Esophagus (tissue), 2 donors: ENCODE measurements around the gene WNT11. TPM values are rescaled to one million over a fixed set of nuclear protein-coding genes. Genes with fewer than 3 reads are reported as not detected.

Source experiments
- H3K27ac ChIP-seq, 2 donors: one replicate each; pipeline ENCODE4 v1.5.1; 2013; ENCODE audit warnings: low read depth in 2 of 2, mild to moderate bottlenecking in 2 of 2, inconsistent platforms in 1 of 2, low read length in 1 of 2, moderate library complexity in 1 of 2
- H3K27me3 ChIP-seq, 2 donors: one replicate each; pipeline ENCODE4 v1.6.1; 2013; ENCODE audit warnings: low read length in 2 of 2, control low read depth in 1 of 2, mild to moderate bottlenecking in 1 of 2; ENCODE audit not compliant: insufficient read depth in 2 of 2, control insufficient read depth in 1 of 2
- H3K36me3 ChIP-seq, 2 donors: one replicate each; pipeline ENCODE4 v1.6.1; 2013; ENCODE audit warnings: low read length in 1 of 2; ENCODE audit not compliant: control insufficient read depth in 2 of 2, insufficient read depth in 2 of 2
- H3K4me1 ChIP-seq, 2 donors: one replicate each; pipeline ENCODE4 v1.6.1; 2013; ENCODE audit warnings: low read length in 1 of 2; ENCODE audit not compliant: control insufficient read depth in 2 of 2, insufficient read depth in 2 of 2
- H3K4me3 ChIP-seq, 2 donors: one replicate each; pipeline ENCODE4 v1.5.1; 2013; ENCODE audit warnings: low read length in 2 of 2, mild to moderate bottlenecking in 2 of 2, low read depth in 1 of 2, moderate library complexity in 1 of 2
- H3K9me3 ChIP-seq, 2 donors: one replicate each; pipeline ENCODE4 v1.6.1; 2013; ENCODE audit warnings: mild to moderate bottlenecking in 2 of 2, low read depth in 1 of 2, low read length in 1 of 2, moderate library complexity in 1 of 2; ENCODE audit not compliant: control insufficient read depth in 2 of 2, insufficient read depth in 1 of 2
- WGBS, 2 donors: extraction: QIAGEN DNeasy Blood & Tissue Kit; methylation state at CpG; one replicate each; pipeline ENCODE4 v1.1.7; 2013; 5-methylcytosine and 5-hydroxymethylcytosine counted together
- polyA plus RNA-seq, 2 donors: library from polyadenylated mRNA; stranded (reverse); fragments of 200-250 nt; gene quantifications; one replicate each; pipeline ENCODE4 v1.2.3, GENCODE V29; 2013
- donor health status: healthy with polysubstance abuse.
- donor health status: Bipolar disorder and iron deficiency.

Gene WNT11
- polyA plus RNA-seq, 2 donors, result 0.20 to 0.25 TPM

GRCh38 chr11:76233196-76233921 is 27.1 kb upstream of the WNT11 start:
- Histone ChIP-seq H3K27me3 (peaks cover 0 to 3% of the 10 kb centered on the region in 2 donors), H3K27ac (no peak overlapping the region), H3K4me1 (peaks cover 0 to 3% of the 10 kb centered on the region in 2 donors), H3K4me3 (no peak overlapping the region), H3K36me3 (no peaks in the 10 kb centered on the region), H3K9me3 (no peaks in the 10 kb centered on the region)
- 95 to 97% methylated on average over 9 of the region's 9 CpGs for WGBS, 2 donors

- peaks cover 0 to 3% of the 10 kb centered on the region in 2 donors for H3K27me3 ChIP-seq
- H3K4me3 ChIP-seq, result no peak overlapping the region
- H3K27ac ChIP-seq, result no peak overlapping the region
- 56 to 65% methylated on average over 10 of the region's 10 CpGs for WGBS, 2 donors
- H3K36me3 ChIP-seq, result no peaks in the 10 kb centered on the region
- no peaks in the 10 kb centered on the region for H3K9me3 ChIP-seq
- H3K4me1 ChIP-seq, result peaks cover 0 to 3% of the 10 kb centered on the region in 2 donors
Observed at GRCh38 chr11:76232026-76232665, 25.8 kb upstream of the WNT11 start.

GRCh38 chr11:76231121-76231738 is 24.9 kb upstream of the WNT11 start:
- H3K4me3 ChIP-seq, result no peak overlapping the region
- no peak overlapping the region for H3K27ac ChIP-seq
- no peaks in the 10 kb centered on the region for H3K36me3 ChIP-seq
- no peaks in the 10 kb centered on the region for H3K9me3 ChIP-seq
- whole genome bisulfite sequencing, 2 donors, result 81 to 89% methylated on average over 6 of the region's 6 CpGs
- H3K27me3 ChIP-seq, result peaks cover 0 to 3% of the 10 kb centered on the region in 2 donors
- peaks cover 0 to 3% of the 10 kb centered on the region in 2 donors for H3K4me1 ChIP-seq

DNA sequence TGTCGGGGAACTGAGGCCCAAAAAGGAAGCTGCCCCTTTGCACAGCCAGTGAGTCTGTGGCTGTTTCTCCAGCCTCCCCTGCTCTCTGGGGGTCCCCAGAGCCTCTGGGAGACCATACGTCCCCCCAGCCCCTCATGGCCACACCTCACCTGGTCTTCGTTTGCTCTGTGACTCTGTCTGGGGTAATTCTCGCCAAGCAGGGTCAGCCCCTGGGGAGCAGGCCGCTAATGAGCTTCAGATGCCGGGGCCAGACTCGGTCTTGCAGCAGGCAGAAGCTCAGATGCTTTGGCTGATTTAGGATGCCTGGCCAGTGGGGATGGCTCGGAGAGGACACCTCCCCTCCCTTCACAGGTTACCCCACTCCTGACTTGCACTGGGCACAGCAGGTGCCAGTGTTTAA is 24.1 kb upstream of the WNT11 start:
- peaks cover 0 to 3% of the 10 kb centered on the region in 2 donors for H3K27me3 ChIP-seq
- H3K36me3 ChIP-seq, result no peaks in the 10 kb centered on the region
- no peak overlapping the region for H3K4me3 ChIP-seq
- H3K4me1 ChIP-seq, result peaks cover 0 to 3% of the 10 kb centered on the region in 2 donors
- no peaks in the 10 kb centered on the region for H3K9me3 ChIP-seq
- H3K27ac ChIP-seq, result no peak overlapping the region
- 71 to 81% methylated on average over 8 of the region's 8 CpGs for WGBS, 2 donors

DNA sequence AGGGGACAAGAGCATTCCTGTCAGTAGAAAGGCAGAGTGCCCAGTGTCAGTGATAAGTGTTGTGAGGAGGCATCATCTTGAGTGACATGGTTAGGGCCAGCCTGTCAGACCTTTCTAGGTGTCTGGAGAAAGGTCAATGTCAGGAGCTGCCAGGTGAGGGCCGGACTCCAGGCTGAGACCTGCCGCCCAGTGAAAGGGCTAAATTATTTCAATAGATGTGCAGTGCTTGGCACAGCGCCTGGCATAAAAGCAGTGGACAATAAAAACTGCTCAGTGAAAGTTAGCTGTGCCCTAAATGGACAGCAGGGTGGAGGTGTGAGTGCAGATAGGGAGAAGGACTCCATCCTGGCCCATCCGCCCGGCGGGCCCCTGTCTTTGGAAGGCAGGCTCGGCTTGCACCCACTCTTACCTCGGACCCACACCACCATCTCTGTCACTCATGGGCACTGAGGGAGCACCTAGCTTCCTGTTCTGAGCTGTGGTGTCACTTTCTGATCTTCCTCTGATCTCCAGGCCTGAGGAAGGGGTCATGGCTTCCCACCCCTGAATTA is 23.5 kb upstream of the WNT11 start:
- Histone ChIP-seq H3K4me1 (peaks cover 0 to 3% of the 10 kb centered on the region in 2 donors), H3K27ac (no peak overlapping the region), H3K4me3 (no peak overlapping the region), H3K9me3 (no peaks in the 10 kb centered on the region), H3K27me3 (peaks cover 0 to 3% of the 10 kb centered on the region in 2 donors), H3K36me3 (no peaks in the 10 kb centered on the region)
- 92 to 96% methylated on average over 8 of the region's 8 CpGs for WGBS, 2 donors

DNA sequence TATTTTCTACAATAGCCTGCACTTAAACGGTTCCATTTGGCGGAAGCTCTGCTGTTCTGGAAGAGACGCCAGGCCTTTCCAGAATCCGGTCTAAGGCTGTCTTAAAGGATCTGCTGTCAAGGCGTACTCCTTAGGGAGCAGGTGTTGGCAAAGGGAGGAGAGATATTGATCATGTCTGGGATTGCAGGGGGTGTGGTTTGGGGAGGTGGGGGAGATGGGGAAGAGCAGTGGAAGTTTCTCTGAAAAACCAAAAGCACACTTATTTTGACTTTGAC is 22.5 kb upstream of the WNT11 start:
- H3K4me1 ChIP-seq, result no peaks in the 10 kb centered on the region
- H3K36me3 ChIP-seq, result no peaks in the 10 kb centered on the region
- no peak overlapping the region for H3K4me3 ChIP-seq
- no peaks in the 10 kb centered on the region for H3K9me3 ChIP-seq
- no peak overlapping the region for H3K27ac ChIP-seq
- peaks cover 0 to 3% of the 10 kb centered on the region in 2 donors for H3K27me3 ChIP-seq
- WGBS, 2 donors, result 81 to 85% methylated on average over 5 of the region's 5 CpGs

GRCh38 chr11:76228071-76228874 is 22.0 kb upstream of the WNT11 start:
- Histone ChIP-seq H3K4me1 (no peaks in the 10 kb centered on the region), H3K4me3 (no peak overlapping the region), H3K36me3 (no peaks in the 10 kb centered on the region), H3K9me3 (no peaks in the 10 kb centered on the region), H3K27me3 (peaks cover 0 to 3% of the 10 kb centered on the region in 2 donors), H3K27ac (no peak overlapping the region)
- WGBS, 2 donors, result 81 to 84% methylated on average over 15 of the region's 15 CpGs

DNA sequence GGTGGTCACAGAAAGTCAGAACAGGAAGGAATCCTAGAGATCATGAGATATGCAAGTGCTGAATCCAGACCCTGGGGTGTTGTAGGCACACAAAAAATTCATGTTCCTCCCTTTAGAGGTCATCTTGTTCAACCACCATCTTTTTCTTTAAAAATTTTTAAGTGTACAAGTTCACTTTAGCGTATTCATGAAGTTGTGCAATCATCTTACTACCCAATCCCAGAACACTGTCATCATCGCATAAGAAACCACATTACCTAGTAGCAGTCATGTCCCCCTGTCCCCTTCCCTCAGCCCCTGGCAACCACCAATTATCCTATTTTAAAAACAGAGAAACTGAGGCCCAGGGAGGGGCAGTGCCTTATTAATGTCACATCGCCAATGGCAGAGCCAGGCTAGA is 20.3 kb upstream of the WNT11 start:
- H3K27me3 ChIP-seq, result peaks cover 0 to 3% of the 10 kb centered on the region in 2 donors
- H3K9me3 ChIP-seq, result no peaks in the 10 kb centered on the region
- no peaks in the 10 kb centered on the region for H3K36me3 ChIP-seq
- no peaks in the 10 kb centered on the region for H3K4me1 ChIP-seq
- whole genome bisulfite sequencing, 2 donors, result 84 to 94% methylated on average over 3 of the region's 3 CpGs
- H3K4me3 ChIP-seq, result no peak overlapping the region
- no peak overlapping the region for H3K27ac ChIP-seq

DNA sequence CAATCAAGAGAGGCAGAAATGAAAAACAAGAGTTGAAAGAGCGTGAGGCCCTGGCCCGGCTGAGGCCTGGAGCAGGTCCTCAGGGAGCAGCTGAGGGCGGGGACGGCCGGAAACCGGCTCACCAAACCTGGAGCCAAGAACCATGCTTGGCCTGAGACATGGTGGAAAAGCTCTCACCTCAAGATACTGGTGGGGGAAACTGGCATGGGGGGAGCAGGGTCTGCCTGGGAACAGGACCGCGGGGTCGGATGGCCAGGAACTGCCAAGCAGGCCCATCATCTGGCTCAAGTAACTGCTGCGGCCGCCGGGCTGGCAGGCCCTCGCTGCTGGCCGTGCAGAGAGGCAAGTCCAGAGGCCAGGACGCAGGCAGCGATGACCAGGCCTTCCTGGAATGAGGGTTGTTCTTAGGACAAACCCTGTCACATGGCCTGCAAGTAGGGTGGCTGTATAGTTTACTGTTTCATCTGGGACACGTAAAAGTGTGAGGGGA is 18.9 kb upstream of the WNT11 start:
- Histone ChIP-seq H3K9me3 (no peaks in the 10 kb centered on the region), H3K27me3 (peaks cover 0 to 3% of the 10 kb centered on the region in 2 donors), H3K36me3 (no peaks in the 10 kb centered on the region), H3K4me3 (no peak overlapping the region), H3K4me1 (no peaks in the 10 kb centered on the region), H3K27ac (no peak overlapping the region)
- 83 to 89% methylated on average over 17 of the region's 17 CpGs for WGBS, 2 donors
